ENCODE measurements around the gene GTF2A1. TPM values are rescaled to one million over a fixed set of nuclear protein-coding genes. Genes with fewer than 3 reads are reported as not detected.

The GTF2A1 gene
- total RNA-seq, 4 donors from 2014 or later = 17.1 to 35.1 (median 28.4) TPM

DNA sequence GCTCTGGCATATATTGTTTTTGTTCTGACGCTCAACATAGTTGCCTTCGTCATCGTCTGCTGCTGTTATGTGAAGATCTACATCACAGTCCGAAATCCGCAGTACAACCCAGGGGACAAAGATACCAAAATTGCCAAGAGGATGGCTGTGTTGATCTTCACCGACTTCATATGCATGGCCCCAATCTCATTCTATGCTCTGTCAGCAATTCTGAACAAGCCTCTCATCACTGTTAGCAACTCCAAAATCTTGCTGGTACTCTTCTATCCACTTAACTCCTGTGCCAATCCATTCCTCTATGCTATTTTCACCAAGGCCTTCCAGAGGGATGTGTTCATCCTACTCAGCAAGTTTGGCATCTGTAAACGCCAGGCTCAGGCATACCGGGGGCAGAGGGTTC, 77.0 kb downstream of the GTF2A1 start:
- Histone ChIP-seq H3K9me3 (no peaks in the 10 kb centered on the region), H3K27ac (replicated peaks in 1 of 4) (no peak overlapping the region), H3K4me1 (peaks cover 0 to 18% (median 16%) of the 10 kb centered on the region in 4 donors), H3K36me3 (no peaks in the 10 kb centered on the region), H3K27me3 (no peaks in the 10 kb centered on the region), H3K4me3 (no peak overlapping the region)
- TF ChIP-seq POLR2AphosphoS5 (IDR thresholded peaks at IDR 0.05) = no peak
- TF ChIP-seq POLR2A (IDR thresholded peaks at IDR 0.05; ENCODE audit: low read depth) = no peak
- TF ChIP-seq, protein P1, sequence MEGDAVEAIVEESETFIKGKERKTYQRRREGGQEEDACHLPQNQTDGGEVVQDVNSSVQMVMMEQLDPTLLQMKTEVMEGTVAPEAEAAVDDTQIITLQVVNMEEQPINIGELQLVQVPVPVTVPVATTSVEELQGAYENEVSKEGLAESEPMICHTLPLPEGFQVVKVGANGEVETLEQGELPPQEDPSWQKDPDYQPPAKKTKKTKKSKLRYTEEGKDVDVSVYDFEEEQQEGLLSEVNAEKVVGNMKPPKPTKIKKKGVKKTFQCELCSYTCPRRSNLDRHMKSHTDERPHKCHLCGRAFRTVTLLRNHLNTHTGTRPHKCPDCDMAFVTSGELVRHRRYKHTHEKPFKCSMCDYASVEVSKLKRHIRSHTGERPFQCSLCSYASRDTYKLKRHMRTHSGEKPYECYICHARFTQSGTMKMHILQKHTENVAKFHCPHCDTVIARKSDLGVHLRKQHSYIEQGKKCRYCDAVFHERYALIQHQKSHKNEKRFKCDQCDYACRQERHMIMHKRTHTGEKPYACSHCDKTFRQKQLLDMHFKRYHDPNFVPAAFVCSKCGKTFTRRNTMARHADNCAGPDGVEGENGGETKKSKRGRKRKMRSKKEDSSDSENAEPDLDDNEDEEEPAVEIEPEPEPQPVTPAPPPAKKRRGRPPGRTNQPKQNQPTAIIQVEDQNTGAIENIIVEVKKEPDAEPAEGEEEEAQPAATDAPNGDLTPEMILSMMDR (IDR thresholded peaks at IDR 0.05) = no peak
- no peak for TF ChIP-seq EP300 (IDR thresholded peaks at IDR 0.05)
- 99% methylated on average over 8 of the region's 8 CpGs for WGBS
- intact Hi-C loops (cut with DNase I) = no loop called here
- no peak for DNase-seq (ENCODE audit: extremely low spot score)

DNA sequence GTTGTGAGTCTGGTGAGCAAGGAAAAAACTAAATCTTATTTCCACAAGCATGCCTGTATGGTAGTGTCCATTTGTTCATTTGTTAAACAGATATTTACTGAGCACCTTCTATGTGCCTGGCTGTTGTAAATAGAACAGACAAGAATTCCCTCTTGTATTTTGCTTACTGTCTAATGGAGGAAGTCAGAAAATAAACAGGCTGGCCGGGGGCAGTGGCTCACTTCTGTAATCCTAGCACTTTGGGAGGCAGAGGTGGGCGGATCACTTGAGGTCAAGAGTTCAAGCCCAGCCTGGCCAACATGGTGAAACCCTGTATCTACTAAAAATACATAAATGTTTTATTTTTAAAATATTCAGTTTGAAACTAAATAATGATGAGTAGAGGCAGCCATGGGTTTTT, 79.3 kb downstream of the GTF2A1 start:
- Histone ChIP-seq H3K9me3 (no peaks in the 10 kb centered on the region), H3K27ac (replicated peaks in 1 of 4) (no peak overlapping the region), H3K27me3 (no peaks in the 10 kb centered on the region), H3K4me1 (peaks cover 0 to 18% (median 16%) of the 10 kb centered on the region in 4 donors), H3K36me3 (no peaks in the 10 kb centered on the region), H3K4me3 (no peak overlapping the region)
- DNase-seq (ENCODE audit: extremely low spot score) = no peak
- TF ChIP-seq, protein P1 (IDR thresholded peaks at IDR 0.05) = no peak
- TF ChIP-seq POLR2AphosphoS5 (IDR thresholded peaks at IDR 0.05) (no peak), EP300 (IDR thresholded peaks at IDR 0.05) (no peak), POLR2A (IDR thresholded peaks at IDR 0.05; ENCODE audit: low read depth) (no peak)
- intact Hi-C loops (cut with DNase I) = no loop called here
- 52% methylated on average over 2 of the region's 2 CpGs for WGBS

DNA sequence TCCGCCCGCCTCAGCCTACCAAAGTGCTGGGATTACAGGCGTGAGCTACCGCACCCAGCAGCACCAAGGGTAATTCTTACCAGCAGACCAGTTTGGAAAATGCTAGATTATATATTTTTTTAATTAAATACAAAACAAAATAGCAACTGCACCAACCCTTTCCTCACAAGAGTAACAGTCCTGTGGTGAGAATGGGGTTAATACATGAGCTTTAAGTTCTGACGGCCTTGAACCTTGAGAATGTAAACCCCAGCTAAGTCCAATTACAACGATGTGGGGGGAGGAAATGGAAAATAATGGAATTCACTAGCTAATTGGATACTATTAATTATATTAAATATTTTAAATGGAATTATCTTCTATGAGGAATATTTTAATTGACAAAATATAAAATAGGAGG, 82.3 kb downstream of the GTF2A1 start:
- peaks cover 0 to 10% (median 0%) of the 10 kb centered on the region in 4 donors for H3K9me3 ChIP-seq
- intact Hi-C loops (cut with DNase I) = no loop called here
- no peaks in the 10 kb centered on the region for H3K27me3 ChIP-seq
- 89% methylated on average over 6 of the region's 6 CpGs for WGBS
- no peaks in the 10 kb centered on the region for H3K4me1 ChIP-seq
- TF ChIP-seq POLR2AphosphoS5 (IDR thresholded peaks at IDR 0.05) = no peak
- no peak for TF ChIP-seq POLR2A (IDR thresholded peaks at IDR 0.05; ENCODE audit: low read depth)
- no peak overlapping the region for H3K4me3 ChIP-seq
- no peak for DNase-seq (ENCODE audit: extremely low spot score)
- no peaks in the 10 kb centered on the region for H3K36me3 ChIP-seq
- no peak overlapping the region for H3K27ac ChIP-seq (replicated peaks in 1 of 4)

DNA sequence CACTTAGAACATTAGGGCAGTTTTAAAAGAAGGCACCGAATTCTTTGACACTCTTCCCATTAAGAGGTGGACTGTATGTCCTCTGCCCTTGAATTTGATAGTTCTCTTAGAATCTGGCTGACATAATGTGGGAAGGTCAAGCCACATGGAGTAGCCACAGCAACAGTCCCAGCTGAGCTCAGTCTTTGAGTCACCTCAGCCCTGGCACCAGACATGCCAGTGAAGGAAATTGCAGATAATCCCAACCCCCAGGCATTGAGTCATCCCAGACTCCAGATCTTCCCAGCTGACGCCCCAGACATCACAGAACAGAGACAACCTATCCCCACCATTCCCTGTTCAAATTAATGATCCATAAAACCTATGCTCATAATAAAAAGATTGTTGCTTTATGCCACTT, 83.4 kb downstream of the GTF2A1 start:
- WGBS = 64% methylated on average over 2 of the region's 2 CpGs
- H3K27me3 ChIP-seq = no peaks in the 10 kb centered on the region
- TF ChIP-seq POLR2A (IDR thresholded peaks at IDR 0.05; ENCODE audit: low read depth) (no peak), POLR2AphosphoS5 (IDR thresholded peaks at IDR 0.05) (no peak), EP300 (IDR thresholded peaks at IDR 0.05) (no peak)
- TF ChIP-seq, protein P1 (IDR thresholded peaks at IDR 0.05) = no peak
- no peak overlapping the region for H3K27ac ChIP-seq (replicated peaks in 1 of 4)
- intact Hi-C loops (cut with DNase I) = no loop called here
- no peaks in the 10 kb centered on the region for H3K36me3 ChIP-seq
- no peak for DNase-seq (ENCODE audit: extremely low spot score)
- no peaks in the 10 kb centered on the region for H3K4me1 ChIP-seq
- H3K4me3 ChIP-seq = no peak overlapping the region
- H3K9me3 ChIP-seq = peaks cover 0 to 10% (median 0%) of the 10 kb centered on the region in 4 donors

DNA sequence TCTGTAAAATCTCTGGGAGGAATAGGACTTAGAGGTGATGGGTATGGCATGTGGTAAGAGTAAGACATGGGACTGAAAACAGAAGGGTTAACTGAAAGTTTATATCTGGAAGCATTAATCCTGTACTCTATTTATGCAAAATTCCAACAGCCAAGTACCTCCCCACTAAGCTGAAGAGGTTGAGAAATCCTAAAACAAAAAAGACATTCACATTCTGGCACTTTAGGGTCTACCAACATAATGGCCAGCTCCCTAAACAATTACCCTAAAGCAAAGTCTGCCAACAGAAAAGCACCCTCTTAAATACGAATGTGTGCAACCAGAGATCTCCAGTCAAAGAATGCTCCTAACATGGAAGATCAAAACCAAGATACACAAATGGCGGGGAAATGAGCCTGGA, 87.4 kb downstream of the GTF2A1 start:
- no peak overlapping the region for H3K27ac ChIP-seq (replicated peaks in 1 of 4)
- intact Hi-C loops (cut with DNase I) = no loop called here
- WGBS = 72% methylated on average over 2 of the region's 2 CpGs

More for the DNA sequence above, 87.4 kb downstream of the GTF2A1 start:
- Histone ChIP-seq H3K4me1 (no peaks in the 10 kb centered on the region), H3K36me3 (no peaks in the 10 kb centered on the region), H3K4me3 (no peak overlapping the region), H3K27me3 (no peaks in the 10 kb centered on the region), H3K9me3 (peaks cover 0 to 10% (median 0%) of the 10 kb centered on the region in 4 donors)
- no peak for DNase-seq (ENCODE audit: extremely low spot score)
- TF ChIP-seq POLR2AphosphoS5 (IDR thresholded peaks at IDR 0.05) (no peak), POLR2A (IDR thresholded peaks at IDR 0.05; ENCODE audit: low read depth) (no peak), EP300 (IDR thresholded peaks at IDR 0.05) (no peak)
- TF ChIP-seq, protein P1 (IDR thresholded peaks at IDR 0.05) = no peak

All from esophagus muscularis mucosa (tissue), 4 donors.